Measurements from ENCODE around the gene MREG. TPM values are rescaled to one million over a fixed set of nuclear protein-coding genes. Genes with fewer than 3 reads are reported as not detected.

Gene MREG
- total and polyA plus RNA-seq, 9 of the 15 experiments (the other 6 are each of a cell fraction or from before 2014, with no cell fraction given) = 0.77 to 3.8 (median 2.3) TPM

- H3K4me2 ChIP-seq (ENCODE audit: insufficient read depth, low read length) = no peak overlapping the region
- DNase-seq (ENCODE audit: extremely low read depth in 1 of 4, low spot score in 3 of 4) (no peak), ATAC-seq (no peak), FAIRE-seq (no peak)
- H3K9ac ChIP-seq (ENCODE audit: insufficient read depth in 1 of 2, low read depth in 2 of 2, low read length in 2 of 2) = no peak overlapping the region
- no peaks in the 10 kb centered on the region for H3K27me3 ChIP-seq (ENCODE audit: control insufficient read depth in 2 of 2, insufficient read depth in 2 of 2, low read length in 2 of 2)
- no peak for TF ChIP-seq GMEB1 (CRISPR knock-in tag; IDR thresholded peaks at IDR 0.05)
- TF ChIP-seq ZNF282 (CRISPR knock-in tag; IDR thresholded peaks at IDR 0.05) = no peak
- TF ChIP-seq, protein P1, sequence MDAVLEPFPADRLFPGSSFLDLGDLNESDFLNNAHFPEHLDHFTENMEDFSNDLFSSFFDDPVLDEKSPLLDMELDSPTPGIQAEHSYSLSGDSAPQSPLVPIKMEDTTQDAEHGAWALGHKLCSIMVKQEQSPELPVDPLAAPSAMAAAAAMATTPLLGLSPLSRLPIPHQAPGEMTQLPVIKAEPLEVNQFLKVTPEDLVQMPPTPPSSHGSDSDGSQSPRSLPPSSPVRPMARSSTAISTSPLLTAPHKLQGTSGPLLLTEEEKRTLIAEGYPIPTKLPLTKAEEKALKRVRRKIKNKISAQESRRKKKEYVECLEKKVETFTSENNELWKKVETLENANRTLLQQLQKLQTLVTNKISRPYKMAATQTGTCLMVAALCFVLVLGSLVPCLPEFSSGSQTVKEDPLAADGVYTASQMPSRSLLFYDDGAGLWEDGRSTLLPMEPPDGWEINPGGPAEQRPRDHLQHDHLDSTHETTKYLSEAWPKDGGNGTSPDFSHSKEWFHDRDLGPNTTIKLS (IDR thresholded peaks at IDR 0.05; ENCODE audit: borderline replicate concordance, low read depth) = no peak
- TF ChIP-seq PKNOX1 (IDR thresholded peaks at IDR 0.05) = peak; percentile 42; the same call in 1 of the 2 replicates
- no peak for TF ChIP-seq RBM17 (IDR thresholded peaks at IDR 0.05; ENCODE audit: borderline replicate concordance, low read depth, low read length)
- no peak overlapping the region for H3K4me3 ChIP-seq
- no peaks in the 10 kb centered on the region for H3K79me2 ChIP-seq (ENCODE audit: control insufficient read depth, insufficient read depth, low read length)
- H2AFZ ChIP-seq (ENCODE audit: low read depth, low read length) = peak overlapping the region; percentile 39; the same call in 1 of the 2 replicates
- intact Hi-C loops (cut with micrococcal nuclease) (loop anchor here (5.0 kb wide), 1 partner anchor 45 kb away; the partner anchor contains the start of gene MREG), in situ Hi-C loops (cut with MboI) (no loop called here)
- no peaks in the 10 kb centered on the region for H3K9me1 ChIP-seq (ENCODE audit: control insufficient read depth, insufficient read depth, low read length)
- no peaks in the 10 kb centered on the region for H3K9me3 ChIP-seq (replicated peaks; ENCODE audit: control insufficient read depth, insufficient read depth, low read depth, low read length)
- H3K36me3 ChIP-seq (ENCODE audit: control insufficient read depth, insufficient read depth, low read length) = no peaks in the 10 kb centered on the region; the same call in 2 of the 3 replicates
- POLR2A ChIA-PET = no interaction called here
- no TSS peak for BruUV-seq (replicated peaks)
- 22% methylated on average over 3 of the region's 3 CpGs for WGBS (ENCODE audit: insufficient coverage, low coverage, missing lambda C conversion rate)
- H3K4me1 ChIP-seq (replicated peaks in 1 of 2; ENCODE audit: control insufficient read depth in 2 of 2, insufficient read depth in 2 of 2, low read length in 2 of 2) = peaks cover 7 to 19% of the 10 kb centered on the region in 2 experiments; a peak in 4 of 5 replicates
- CTCF ChIA-PET (ENCODE audit: low intra/inter-chr PET ratio) = no interaction called here
- no peak overlapping the region for H3K27ac ChIP-seq (ENCODE audit: extremely low read depth, low read depth, low read length)
- H4K20me1 ChIP-seq (replicated peaks; ENCODE audit: control insufficient read depth, insufficient read depth, low read length) = no peaks in the 10 kb centered on the region
Observed at GRCh38 chr2:215966951-215967350, 46.4 kb downstream of the MREG start.

All from K562 (cell line).